ENCODE results near the gene MYB.
"Not testable (repeated sequence)": the region's sequence is repeated elsewhere in the genome, so short reads cannot be mapped to it uniquely, and the experiment has no call there.

Gene MYB

DNA sequence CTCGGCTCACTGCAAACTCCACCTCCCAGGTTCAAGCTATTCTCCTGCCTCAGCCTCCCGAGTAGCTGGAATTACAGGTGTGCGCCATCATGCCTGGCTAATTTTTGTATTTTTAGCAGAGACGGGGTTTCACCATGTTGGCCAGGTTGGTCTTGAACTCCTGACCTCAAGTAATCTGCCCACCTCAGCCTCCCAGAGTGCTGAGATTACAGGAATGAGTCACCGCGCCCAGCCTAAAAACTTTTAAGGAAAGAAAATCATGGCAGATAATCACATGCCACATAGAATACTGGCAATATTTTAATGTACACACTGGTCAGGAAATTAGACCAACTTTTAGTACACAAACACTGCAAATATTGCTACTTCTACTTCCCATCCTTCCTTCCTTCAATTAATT, 16.7 kb upstream of the MYB start:
- DNase-seq: not testable (repeated sequence)

DNA sequence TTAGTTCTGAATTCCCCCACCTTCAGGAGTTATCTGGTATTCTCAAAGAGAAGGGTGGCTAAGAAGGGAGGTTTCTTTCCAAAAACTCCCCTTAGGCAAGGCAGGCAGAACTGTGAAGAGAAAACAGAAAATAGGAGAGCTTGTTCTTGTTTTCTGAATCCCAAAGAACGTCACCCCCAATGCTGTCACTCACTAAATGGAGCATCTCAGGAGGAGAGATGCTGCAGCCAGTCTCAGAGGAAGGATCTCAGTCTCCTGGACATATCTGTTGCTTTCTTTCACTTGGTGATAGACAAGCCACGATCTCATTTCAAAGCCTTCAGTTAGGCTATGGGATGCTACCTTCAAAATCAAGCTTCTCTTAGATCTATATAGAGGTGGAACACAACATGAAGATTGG, 16.1 kb upstream of the MYB start:
- no peak for DNase-seq

DNA sequence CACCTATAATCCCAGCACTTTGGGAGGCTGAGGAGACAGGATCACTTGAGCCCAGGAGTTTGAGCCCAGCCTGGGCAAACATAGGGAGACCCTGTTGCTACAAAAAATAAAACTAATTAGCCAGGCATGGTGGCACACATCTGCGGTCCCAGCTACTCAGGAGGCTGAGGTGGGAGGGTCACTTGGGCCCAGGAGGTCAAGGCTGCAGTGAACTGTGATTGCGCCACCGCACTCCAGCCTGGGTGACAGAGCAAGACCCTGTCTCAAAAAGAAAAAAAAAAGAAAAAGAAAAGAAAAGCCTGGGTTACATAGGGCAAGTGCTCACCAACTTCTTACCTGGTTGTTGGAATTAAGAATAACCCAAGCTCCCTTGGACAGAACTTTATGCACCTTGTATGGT, 14.6 kb upstream of the MYB start:
- no peak for DNase-seq

GRCh38 chr6:135167617-135168016, 13.5 kb upstream of the MYB start:
- DNase-seq: no peak

DNA sequence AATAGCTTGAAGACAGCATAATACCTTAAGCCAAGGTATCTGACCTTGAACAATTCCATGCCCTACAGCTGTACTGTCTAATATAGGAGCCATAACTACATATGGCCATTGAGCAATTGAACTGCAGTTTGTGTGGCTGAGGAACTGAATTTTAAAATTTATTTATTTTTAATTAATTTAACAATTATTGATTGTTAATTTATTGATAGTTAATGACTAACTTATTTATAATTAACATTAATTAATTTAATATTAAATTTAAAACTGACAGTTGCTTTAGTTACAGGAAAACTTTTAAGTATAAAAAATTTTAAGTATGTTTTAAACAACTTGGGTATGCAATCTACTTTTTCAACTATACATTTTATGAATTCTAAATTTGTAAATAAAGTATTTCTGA, 12.3 kb upstream of the MYB start:
- DNase-seq: no peak

GRCh38 chr6:135170238-135170637, 10.9 kb upstream of the MYB start:
- no peak for DNase-seq

- no peak for DNase-seq
Measured at GRCh38 chr6:135170849-135171248, 10.3 kb upstream of the MYB start.

DNA sequence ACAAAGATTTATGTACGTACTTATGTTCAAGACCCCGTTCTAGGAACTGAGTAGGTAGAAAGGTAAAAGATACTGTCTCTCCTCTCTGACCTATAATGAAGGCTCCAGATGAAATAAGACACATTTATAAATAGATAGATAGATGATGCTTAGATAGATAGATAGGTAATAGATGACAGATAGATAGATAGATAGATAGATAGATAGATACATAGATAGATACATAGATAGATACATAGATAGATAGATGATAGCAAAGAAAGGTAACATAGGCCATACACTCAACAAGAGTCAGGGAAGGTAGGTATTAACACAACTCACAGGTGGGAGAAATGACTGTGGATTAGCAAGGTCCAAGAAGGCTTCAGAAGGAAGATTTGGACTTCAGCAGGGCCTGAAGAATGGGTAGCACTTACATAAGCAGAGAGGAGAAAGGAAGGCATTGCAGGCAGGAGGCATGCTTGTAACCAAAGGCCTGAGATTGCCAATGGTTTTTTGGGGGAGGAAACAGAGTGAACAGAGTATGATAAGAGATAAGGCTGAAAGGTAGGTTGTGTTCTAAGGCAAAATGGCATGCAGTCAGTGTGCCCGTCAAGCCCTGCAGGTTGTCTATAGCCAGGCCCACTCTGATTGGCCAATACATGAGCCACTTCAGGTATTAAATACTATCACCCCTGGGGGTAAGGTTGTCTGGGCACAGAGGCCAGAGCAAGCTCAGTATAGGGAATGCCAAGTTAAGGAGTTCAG, 7.7 kb upstream of the MYB start:
- no peak for DNase-seq

GRCh38 chr6:135173989-135174484, 7.1 kb upstream of the MYB start:
- no peak for DNase-seq

- no peak for DNase-seq
Measured at GRCh38 chr6:135176058-135176457, 5.0 kb upstream of the MYB start.

DNA sequence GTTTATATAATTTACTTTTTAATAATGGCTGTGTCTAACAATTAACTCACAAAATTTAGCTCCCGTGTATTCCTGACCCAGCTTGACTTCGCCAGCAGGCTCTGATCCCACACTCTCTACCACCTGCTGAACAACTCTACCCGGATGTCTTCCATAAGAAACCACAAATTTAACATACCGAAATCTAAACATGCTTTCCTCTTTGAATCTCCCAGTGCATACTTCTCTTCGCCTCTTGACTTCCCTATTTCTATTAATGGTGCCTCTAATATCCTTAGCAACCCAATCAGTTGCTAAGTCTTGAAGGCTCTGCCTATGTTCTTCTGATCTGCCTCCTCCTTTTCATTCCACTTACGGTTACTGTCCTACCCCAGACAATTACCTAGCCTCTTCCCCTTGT, 4.6 kb upstream of the MYB start:
- no peak for DNase-seq

GRCh38 chr6:135179372-135179771, 1.7 kb upstream of the MYB start:
- DNase-seq: no peak

GRCh38 chr6:135179920-135180541, 1.1 kb upstream of the MYB start:
- DNase-seq: peak; percentile 21

- no peak for DNase-seq
Measured at GRCh38 chr6:135181333-135182070, 394 bp downstream of the MYB start.

DNA sequence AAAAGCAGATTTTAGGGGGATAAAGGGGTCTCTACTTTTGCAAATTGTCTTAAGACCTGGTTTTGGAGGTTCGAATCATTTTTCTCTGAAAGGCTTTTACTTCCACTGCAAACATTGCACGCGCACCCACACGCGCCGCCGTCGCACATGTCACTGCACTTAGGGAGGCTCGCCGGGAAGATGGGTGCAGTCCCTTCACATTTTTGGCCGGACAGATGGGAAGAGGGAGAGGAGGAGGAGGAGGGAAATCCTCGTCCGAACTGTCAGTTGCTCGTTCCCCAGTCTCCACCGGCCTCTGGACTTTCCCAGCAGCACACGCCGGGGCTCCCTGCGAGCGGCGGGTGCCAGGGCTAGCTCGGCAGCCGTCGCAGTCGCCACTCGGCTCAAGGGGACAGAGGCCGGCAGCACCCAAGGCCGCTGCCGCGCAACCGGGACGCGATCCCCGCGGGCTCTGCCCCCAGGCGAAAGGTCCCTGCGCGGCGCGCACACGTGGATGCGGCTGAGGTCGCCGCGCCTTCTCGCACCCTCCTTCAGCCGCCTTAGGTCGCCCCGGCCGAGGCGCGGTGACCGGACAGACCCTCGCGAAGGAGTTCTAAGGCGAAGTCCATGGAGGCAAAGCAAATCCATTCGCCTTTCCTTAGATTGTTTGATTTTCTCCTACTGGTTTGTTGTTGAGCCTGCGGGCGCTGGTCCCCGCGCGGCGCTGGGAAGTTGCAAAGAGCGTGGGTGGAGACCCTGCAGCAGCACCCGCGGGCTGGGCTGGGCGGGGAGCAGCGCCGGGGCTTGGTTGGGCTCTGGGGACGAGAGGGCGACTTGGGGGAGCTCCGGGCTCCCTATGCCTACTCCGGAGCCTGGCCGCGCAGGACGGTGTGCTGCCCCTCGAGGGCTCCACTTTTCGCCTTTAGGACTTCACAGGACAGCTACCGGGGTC, 1.2 kb downstream of the MYB start:
- peak; percentile 21 for DNase-seq

GRCh38 chr6:135183002-135183531, 2.0 kb downstream of the MYB start:
- peak; percentile 64 for DNase-seq

DNA sequence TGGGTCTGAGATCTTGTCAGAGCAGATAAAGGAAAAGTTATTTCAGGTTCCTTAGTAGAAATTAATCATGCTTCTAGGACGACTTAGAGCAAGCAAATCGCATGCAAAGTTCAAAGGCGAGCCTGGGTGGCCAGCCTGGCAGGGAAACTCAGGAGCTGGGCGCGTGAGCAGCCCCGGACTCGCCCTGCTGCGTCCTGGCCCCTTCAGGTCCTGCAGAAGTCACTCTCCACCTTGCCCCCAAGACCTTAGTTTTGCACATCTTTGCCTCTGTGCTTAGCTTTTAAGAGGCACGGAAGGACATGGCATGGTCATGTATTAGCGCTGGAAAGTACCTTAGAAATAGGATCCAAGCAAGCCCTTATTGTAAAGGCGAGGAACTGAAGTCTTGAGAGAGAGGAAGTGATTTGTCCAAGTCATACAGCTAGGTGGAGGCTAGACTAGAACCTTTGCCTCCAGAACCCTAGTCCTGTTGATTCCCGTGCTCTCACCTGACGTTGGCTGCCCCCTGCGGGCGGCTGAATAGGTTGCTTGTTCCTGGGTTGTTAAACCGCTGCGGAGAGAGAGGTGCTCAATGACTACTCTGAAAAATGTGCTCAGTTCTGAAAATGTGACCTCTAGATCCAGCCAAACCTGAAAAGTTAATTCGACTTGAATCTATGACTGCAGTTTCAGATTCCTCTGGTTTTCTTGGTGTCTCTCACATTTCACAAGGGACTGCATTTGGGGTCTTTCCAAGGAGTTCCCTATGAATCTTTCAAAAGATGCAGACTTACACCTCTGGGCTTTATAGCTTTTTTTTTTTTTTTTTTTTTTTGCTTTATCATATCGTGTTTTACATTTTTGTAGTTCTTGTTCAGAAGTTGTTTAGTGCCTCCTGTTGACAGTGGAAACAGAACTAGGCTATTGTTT, 2.7 kb downstream of the MYB start:
- peak; percentile 82 for DNase-seq

- DNase-seq: no peak
Measured at GRCh38 chr6:135185483-135185882, 4.4 kb downstream of the MYB start.

DNA sequence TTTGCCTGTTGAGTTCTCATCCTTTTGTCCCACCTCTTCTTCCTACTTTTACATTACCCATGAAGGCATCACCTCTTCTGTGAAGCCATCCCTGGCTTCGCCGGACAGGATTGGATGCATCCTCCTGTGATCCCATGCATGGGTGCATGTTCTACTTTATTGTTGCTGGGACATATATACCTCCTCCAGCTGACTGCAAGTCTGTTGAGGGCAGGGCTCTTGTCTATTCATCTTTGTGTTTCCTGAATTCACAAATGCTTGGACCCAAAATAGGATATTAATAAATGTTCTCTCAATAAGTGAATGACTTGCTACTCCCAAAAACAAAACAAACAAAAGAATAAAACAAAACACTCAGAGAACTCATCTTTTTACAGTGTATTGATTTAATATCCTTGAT, 5.1 kb downstream of the MYB start:
- no peak for DNase-seq

DNA sequence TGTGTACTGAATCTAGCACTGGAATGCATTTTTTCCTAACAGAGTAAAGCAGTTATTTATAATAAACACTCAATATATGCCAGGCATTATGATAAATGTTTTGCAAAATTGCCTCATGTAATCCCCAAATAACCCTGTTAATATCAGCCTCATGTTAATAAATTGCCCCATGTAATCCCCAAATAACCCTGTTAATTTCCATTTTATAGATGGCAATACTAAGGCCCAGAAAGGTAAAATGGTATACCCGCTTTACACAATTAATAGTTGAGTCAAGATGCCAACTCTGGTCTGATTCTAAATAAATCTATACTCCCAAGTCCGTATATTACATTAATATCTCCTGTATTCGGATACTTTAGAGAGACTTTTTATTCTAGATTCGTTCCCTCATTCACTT, 6.3 kb downstream of the MYB start:
- DNase-seq: no peak

GRCh38 chr6:135188718-135189117, 7.6 kb downstream of the MYB start:
- no peak for DNase-seq
